ENCODE data around the gene RTEL1.

GRCh38 chr20:63744574-63745423 lies 86.7 kb downstream of the RTEL1 start:
- TF ChIP-seq ARNTL (CRISPR knock-in tag; IDR thresholded peaks at IDR 0.05; ENCODE audit: borderline replicate concordance, low read depth) (no peak), SNAI2 (CRISPR knock-in tag; IDR thresholded peaks at IDR 0.05) (no peak), TSHZ2 (CRISPR knock-in tag; IDR thresholded peaks at IDR 0.05) (no peak), TOX (CRISPR knock-in tag; IDR thresholded peaks at IDR 0.05; ENCODE audit: borderline replicate concordance) (no peak), PATZ1 (CRISPR knock-in tag; IDR thresholded peaks at IDR 0.05; ENCODE audit: borderline replicate concordance) (no peak), GLIS3 (CRISPR knock-in tag; IDR thresholded peaks at IDR 0.05) (no peak), POU6F1 (CRISPR knock-in tag; IDR thresholded peaks at IDR 0.05; ENCODE audit: borderline replicate concordance, low read depth) (no peak), OSR1 (CRISPR knock-in tag; IDR thresholded peaks at IDR 0.05) (no peak)

All from SK-N-SH treated with all-trans-retinoic acid at 6 μM for 48 hours (cell line).